ENCODE data around the gene PTPRD.

PTPRD gene

DNA sequence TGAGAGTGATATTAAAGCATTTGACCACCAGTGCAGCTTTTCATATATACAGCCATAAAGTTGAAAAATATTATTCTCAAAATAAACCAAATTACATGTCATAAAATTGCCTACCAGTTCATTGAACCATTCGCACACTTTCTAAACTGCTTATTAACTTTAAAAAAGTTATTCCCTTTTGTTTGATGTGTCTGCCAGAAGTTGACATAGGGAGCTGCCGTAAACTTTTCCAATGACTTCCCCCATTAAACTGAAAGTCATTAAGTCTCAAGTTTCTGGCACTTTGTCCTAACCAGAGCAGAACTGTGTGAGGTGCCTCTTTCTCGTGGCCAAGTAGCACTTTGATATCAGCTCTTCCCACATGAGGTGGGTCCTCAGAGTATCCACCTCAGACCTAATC, 2231.2 kb downstream of the PTPRD start:
- DNase-seq (ENCODE audit: low spot score), result no peak

DNA sequence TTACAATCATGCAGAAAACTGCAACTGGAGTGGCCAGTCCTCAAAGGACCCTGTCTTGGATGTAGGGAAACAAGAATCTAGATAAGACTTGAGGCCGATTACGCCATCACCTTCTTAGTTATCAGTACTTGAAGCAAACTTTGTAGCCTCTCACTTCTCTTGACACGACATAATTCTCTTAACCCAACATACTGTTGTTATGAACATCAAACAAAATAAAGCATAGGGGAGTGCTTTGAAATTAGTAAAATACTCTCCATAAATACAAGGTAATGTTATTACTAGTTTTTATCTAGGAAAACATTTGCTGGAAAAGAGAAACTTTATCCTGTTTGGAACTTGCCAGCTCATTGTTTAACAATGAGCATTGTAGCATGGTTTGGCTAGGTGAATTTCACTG, 2238.3 kb downstream of the PTPRD start:
- no peak for DNase-seq (ENCODE audit: low spot score)

- no peak for DNase-seq (ENCODE audit: low spot score)
Measured at GRCh38 chr9:8371686-8372085, 2241.1 kb downstream of the PTPRD start.

- no peak for DNase-seq (ENCODE audit: low spot score)
Measured at GRCh38 chr9:8366161-8366926, 2246.5 kb downstream of the PTPRD start.

- no peak for DNase-seq (ENCODE audit: low spot score)
Measured at GRCh38 chr9:8365466-8366160, 2247.2 kb downstream of the PTPRD start.

DNA sequence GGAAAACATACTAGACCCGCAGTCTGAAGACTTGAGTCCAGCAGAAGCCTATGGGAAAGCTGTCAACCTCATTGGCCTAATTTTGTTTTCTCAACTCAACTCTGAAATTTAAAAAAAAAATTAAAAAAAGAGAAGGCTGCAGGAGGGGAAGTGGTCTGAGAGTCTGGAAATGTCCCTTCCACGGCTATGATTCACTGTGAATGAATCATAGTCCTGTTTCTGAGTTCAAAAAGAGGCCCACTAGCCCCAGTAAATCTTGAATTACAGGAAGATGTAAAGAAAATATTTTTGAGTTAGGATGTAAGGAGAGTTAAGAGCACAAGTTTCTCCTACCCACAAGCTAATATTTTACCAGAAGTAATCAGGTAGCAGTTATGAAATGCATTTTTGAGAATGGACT, 2247.8 kb downstream of the PTPRD start:
- DNase-seq (ENCODE audit: low spot score), result no peak

DNA sequence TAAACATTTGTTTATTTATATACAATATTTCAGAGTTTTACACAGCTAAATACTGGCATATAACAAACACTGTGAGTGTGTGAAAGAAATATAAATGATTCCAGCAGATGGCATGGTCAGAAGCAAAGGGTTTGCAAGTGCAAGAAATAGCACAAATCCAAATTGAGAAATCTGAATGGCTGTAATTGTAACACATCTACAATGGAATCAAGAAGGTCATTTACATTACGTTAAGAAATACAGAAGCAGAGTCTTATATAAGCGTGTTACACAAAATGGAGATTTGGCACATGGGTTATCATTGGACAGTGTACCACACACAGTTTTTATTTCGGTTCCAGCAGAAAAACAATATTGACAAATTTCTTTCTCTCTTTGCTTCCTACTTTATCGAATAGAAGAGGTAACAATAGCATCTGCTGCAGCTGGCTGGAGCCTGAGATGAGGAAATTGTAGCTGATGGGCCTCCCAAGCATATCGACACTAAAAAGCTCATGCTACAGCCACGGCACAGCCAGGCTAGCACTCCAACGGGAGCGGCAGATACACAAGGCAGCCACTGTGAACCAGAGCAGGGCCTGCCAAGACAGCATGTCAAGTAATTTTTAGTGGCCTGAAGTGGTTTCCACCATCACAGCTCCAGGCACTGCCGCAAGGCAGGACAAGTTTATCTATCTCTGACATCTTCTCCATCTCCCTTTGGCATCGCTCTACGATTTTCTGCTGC, 2248.6 kb downstream of the PTPRD start:
- DNase-seq (ENCODE audit: low spot score), result no peak

DNA sequence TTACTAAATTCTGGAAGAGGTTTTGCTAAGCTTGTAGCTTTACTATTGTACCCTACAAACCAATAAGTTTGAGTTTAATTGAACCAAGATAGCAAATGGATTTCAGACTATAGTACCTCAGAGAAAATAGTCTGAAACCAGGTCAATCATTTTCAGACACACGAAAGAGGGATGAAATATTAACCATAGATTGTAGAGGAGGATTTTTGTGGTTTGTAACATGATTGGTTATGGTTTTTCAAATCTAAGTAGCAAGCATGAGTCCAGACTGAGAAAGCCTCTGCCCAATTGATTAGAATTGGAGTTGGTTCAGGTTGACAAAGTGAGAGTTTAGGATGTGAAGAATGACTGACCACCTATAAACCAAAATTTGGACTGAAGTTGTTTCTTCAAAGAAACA, 2250.6 kb downstream of the PTPRD start:
- no peak for DNase-seq (ENCODE audit: low spot score)

DNA sequence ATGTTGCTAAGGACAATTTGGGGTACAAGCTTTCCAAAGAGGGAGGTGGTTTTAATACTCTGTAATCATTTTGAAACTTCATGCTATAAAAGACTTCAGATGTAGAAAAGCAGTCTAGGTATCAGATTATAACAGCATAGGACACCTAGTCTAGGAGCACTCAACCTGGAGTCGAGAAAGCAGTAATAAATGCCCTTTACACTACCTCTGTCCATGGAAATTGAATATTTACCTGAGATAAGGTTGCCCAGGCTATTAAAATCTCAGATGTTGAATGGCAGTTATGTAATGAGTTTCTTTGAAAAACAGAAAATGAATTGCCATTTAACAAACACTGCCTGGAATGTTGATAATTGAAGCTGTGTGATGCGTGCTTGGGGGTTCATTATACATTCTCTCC, 2251.4 kb downstream of the PTPRD start:
- DNase-seq (ENCODE audit: low spot score), result no peak

DNA sequence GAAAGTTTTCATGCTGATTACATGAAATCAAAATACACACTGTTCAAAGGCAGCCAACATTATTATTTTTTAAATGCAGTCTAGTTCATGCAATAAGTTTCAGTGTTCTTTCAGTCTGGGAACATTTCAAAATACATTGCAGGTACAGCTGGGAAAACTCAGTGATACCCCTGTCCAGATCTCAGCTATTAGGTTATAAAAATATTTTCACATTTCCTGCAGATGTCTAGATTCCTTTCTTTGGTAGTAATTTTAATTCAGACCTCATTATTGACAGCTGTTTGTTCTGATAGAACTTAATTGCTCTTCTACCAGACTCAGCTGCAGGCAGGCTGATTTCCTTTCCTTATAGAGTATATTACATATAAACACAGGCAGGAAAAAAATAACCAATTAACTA, 2256.4 kb downstream of the PTPRD start:
- no peak for DNase-seq (ENCODE audit: low spot score)

DNA sequence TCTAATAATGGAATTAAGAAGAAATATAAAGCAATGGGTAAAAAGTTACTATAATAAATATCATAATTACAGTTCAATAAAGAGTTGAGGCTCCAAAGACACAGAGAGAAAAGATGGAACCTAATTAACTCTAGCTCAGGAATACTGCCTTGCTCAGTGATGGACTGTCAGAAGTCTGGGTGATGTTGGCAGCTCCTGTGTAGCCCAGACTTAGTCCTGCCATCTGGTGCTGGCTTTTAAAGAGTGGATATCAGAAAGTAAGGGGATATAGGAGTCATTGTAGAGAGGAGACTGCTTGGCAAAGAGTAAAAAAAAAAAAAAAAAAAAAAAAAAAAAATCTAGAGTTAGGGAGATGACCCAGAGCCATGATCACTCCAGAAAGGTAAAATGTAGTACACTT, 2261.4 kb downstream of the PTPRD start:
- no peak for DNase-seq (ENCODE audit: low spot score)

DNA sequence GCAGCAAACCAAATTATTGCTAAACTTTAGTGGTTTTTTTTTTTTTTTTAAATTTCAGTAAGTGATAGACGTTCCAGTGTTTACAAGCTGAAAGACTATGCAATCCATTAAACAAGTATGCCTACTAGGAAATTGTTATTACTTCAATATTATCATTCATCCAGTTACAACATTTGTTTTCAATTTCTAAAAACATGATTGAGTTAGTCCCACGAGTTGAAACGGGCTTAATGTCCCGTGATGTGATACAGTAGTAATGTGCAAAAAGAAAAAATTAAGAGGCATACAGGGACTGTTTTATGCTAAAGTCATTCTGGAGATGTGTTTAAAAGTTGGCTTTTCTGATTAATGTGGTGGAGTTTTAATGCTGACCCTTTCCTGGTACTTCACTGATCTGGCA, 2262.9 kb downstream of the PTPRD start:
- DNase-seq (ENCODE audit: low spot score), result no peak

- DNase-seq (ENCODE audit: low spot score), result no peak
Measured at GRCh38 chr9:8349376-8349775, 2263.4 kb downstream of the PTPRD start.

- no peak for DNase-seq (ENCODE audit: low spot score)
Measured at GRCh38 chr9:8348756-8349155, 2264.0 kb downstream of the PTPRD start.

DNA sequence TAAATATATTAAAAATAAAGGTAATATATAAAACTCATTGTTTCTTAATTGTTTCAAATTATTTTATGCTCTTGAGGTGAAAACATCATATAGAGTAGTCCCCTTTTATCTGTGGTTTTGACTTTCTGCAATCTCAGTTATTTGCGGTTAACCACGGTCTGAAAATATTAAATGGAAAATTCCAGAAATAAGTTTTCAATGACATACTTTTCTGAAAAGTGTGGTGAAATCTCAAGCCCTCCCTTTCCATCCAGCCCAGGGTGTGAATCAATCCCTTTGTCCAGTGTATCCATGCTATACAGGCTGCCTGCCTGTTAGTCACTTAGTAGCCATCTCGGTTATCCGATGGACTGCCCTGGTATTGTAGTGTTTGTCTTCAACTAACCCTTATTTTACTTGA, 2266.5 kb downstream of the PTPRD start:
- no peak for DNase-seq (ENCODE audit: low spot score)

- DNase-seq (ENCODE audit: low spot score), result no peak
Measured at GRCh38 chr9:8338767-8339510, 2273.9 kb downstream of the PTPRD start.

DNA sequence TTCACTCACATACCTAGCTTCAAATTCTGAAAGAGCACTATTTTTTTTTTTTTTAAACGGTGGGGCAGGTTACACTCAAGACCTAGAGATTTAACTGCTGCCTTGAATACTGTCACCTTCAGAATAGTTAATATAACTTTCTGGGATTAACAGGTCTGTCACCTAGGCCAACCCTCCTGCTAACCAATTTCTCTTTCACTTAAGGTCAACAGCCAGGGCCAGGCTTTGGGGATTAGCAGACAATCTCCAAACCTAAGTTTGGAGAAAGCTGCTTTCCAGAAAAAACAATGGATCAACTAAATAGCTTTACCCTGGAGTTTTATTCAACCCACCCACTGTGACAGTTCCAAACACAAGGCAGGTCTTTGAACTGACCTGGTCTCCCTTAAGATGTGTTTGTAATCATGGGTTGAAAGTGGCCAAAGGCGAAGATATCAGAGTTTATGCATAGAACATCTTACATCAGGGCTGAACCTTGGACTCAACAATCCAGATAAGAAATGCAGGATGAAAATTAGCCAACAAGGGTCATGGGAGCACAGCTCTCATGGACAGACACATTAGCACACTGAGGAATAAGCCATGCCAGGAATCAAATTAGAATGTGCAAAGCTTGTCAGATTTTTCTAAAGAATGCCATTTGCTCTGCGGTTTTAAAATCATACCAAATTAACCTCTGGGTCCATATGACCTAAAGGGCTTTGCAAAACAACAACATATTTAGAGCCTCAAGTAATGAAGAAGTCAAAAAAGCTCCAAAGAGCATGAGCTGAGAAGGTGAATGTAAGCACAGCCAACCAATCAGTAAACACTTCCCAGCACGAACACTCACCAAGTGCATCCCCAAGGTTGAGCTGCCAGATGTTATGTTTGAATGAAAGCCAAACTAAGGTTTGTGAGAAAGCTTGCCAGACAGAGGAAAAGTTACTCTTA, 2274.7 kb downstream of the PTPRD start:
- no peak for DNase-seq (ENCODE audit: low spot score)

GRCh38 chr9:8332871-8333270, 2279.9 kb downstream of the PTPRD start:
- no peak for DNase-seq (ENCODE audit: low spot score)

DNA sequence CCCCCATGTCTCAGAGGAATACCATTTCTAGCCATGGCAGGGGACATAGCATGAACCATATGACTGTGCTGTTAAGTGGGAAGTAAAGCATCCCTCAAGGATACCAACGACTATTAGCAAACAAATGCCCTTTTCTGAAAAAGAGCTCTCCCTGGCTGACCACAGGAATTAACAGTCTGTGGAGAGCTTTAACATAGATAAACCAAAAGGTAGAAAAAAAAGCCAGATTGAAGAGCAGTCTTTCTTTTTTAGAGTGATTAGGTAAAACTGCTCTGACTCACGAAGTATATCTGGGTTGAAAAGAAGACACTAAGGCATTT, 2280.5 kb downstream of the PTPRD start:
- no peak for DNase-seq (ENCODE audit: low spot score)

DNA sequence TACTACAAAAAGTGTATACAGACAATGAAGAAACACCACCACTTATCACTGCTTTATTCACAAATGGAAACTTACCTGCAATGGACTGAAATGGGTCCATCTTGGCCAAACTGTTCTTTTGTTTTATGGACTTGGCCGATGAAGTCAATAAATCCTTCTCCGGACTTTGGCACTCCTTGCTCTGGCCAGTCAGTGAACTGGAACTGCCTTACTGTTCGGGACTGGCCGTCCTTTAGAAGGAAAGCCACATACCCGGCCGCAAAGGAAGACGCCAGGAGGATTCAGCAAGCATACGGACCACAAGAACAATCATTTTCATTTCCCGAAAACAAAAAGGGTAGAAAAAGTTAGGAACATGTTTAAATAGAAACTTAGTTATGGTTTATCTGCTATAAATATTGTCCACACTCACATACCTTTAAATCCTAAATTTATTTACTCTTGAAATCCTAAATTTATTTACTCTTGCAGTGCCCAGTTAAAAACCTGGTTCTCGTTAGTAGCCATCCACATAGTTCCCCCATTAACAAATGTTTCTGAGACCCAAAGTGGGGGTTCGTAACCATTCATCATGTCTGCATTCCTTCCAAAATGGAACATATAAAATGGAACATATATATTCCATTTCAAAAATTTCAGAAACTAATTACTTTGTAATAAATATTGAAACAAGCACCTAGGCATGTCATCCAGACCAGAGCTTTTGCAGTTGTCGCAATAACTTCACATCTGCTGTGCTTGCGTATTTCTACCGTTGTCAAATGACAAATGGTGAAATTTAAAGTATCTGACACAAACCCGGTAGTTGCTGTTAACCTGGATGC, 2281.1 kb downstream of the PTPRD start:
- no peak for DNase-seq (ENCODE audit: low spot score)
